ENCODE measurements around the gene CLDN4.

DNA sequence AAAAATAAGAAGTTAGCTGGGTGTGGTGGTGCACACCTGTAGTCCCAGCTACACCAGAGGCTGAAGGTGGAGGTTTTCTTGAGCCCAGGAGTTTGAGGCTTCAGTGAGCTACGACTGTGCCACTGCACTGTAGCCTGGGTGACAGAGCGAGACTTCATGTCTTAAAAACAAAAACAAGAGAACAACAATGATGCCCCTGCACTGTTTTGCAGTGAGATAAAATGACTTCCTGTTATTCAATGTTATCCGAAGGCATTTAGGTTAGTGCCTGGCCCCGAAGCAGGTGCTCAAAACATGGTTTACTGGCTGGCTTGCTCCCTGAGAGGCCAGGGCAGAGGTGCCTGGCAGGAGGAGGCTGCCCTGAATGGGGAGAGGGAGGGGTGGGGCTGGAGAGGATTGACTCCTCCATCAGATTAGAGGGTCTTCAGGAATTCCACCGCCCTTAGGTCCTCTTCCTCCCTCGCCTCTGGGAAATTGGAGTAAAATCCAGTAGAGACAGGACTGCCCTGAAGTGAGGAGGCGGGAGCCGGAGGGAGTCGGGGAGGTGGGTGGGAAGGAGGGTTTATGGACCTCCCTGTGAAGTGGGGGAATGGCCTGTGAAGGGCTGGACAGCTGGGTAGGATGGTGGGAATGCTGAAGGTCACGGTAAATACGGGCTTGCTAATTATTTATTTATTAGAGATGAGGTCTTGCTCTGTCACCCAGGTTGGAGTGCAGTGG lies 6.8 kb upstream of the CLDN4 start:
- TF ChIP-seq, protein P1, sequence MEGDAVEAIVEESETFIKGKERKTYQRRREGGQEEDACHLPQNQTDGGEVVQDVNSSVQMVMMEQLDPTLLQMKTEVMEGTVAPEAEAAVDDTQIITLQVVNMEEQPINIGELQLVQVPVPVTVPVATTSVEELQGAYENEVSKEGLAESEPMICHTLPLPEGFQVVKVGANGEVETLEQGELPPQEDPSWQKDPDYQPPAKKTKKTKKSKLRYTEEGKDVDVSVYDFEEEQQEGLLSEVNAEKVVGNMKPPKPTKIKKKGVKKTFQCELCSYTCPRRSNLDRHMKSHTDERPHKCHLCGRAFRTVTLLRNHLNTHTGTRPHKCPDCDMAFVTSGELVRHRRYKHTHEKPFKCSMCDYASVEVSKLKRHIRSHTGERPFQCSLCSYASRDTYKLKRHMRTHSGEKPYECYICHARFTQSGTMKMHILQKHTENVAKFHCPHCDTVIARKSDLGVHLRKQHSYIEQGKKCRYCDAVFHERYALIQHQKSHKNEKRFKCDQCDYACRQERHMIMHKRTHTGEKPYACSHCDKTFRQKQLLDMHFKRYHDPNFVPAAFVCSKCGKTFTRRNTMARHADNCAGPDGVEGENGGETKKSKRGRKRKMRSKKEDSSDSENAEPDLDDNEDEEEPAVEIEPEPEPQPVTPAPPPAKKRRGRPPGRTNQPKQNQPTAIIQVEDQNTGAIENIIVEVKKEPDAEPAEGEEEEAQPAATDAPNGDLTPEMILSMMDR (IDR thresholded peaks at IDR 0.05): no peak
- TF ChIP-seq POLR2A (IDR thresholded peaks at IDR 0.05): no peak
- TF ChIP-seq POLR2AphosphoS5 (IDR thresholded peaks at IDR 0.05; ENCODE audit: insufficient read depth in 1 of 2, low read depth in 1 of 2): no peak

Measured in vagina (tissue), 2 donors.